ENCODE measurements around the gene JAML.
A peak's percentile ranks its signal among the peaks of the same experiment; 100 is the strongest.

Gene JAML

GRCh38 chr11:118215262-118215661, 9.5 kb downstream of the JAML start:
- no peak for DNase-seq

- DNase-seq: no peak
Observed at GRCh38 chr11:118214210-118214914, 10.4 kb downstream of the JAML start.

GRCh38 chr11:118213781-118214180, 11.0 kb downstream of the JAML start:
- DNase-seq: no peak

- DNase-seq: no peak
Observed at GRCh38 chr11:118213201-118213600, 11.6 kb downstream of the JAML start.

DNA sequence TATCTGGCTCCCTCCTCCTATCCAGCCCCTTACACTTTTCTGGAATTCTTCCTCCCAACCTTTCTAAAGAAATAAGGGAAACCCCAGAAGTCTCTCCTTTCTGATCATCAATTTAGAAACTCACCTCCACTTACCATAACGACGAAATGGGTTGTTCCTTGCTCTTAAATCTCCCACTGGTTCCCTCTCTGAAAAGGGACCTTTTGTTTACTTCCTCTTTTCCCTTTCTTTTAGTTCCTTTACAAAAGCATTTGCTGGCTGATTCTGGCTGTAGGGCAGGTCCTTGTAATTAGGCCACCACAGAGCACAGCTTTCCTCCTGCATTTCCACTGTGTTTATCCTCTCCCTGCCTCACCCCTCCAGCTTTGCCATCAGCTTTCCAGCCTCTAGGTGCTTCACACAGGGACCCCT, 12.0 kb downstream of the JAML start:
- no peak for DNase-seq

GRCh38 chr11:118212131-118212725, 12.6 kb downstream of the JAML start:
- DNase-seq: no peak

GRCh38 chr11:118211006-118211405, 13.8 kb downstream of the JAML start:
- no peak for DNase-seq

GRCh38 chr11:118210323-118210722, 14.5 kb downstream of the JAML start:
- DNase-seq: no peak

DNA sequence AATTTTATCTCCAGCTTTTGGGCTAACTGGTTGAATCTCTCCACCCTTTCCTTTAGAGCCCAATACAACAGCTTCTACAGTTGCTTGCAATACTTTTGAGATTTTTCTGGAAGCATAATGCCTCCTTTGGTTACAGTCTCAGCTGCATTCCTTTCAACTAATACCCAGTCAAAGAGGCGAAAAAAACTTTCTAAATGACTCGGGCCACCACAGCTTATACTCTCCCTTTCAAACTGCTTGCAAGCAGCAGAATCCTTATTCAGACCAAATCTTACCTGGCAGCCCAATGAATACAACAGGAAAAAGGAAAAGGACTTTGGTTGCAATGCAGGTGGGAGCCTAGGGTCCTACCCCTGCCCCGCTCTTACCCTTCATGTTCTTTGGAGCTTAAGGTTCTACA, 15.8 kb downstream of the JAML start:
- no peak for DNase-seq

DNA sequence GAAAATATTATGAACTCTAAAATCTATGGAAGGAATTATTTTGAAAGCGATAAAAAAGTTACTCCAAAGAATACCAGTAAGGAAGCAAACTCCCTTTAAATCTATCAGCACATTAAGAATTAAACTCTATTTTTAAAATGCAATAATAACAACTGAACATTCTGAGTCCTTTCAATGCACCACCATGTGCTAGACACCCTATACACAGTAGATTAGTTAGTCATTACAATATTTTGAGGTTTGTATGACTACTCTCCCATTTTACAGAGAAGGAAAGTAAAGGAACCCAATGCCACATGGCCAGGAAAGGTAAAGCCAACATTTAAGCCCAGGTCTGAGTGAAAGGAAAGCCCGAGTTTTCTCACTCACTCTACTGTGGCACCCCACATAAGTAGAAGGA, 17.7 kb downstream of the JAML start:
- DNase-seq: no peak

DNA sequence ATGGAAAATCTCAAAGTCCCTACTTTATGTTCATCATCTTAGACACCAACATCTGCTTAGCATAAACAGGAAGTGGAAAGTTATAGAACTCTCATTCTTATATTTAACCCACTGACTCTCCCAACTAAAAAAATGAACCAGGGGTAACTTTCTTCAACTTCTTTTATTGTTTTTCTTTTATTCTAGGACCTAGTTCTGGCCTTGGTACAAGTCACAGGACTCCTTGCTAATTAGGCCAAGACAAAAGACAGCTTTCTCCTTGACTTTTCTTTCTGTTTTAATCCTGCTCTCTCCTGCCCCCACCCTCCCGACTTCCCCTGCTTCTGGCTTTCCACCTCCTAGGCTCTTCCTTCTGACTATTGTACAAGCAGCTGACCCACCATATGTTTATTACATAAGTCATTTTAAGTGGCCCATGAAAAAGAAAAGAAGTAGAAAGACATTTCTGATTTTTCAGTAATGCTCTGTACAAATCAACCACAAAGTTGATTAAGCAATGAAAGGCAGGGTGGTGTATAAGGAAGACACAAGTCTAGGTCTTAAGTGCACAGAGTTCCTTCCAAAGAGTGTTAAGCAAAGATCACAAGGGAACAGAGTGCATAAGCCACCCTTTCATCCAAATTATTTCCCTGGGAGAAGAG, 18.3 kb downstream of the JAML start:
- DNase-seq: no peak

- no peak for DNase-seq
Observed at GRCh38 chr11:118205606-118206378, 19.0 kb downstream of the JAML start.

DNA sequence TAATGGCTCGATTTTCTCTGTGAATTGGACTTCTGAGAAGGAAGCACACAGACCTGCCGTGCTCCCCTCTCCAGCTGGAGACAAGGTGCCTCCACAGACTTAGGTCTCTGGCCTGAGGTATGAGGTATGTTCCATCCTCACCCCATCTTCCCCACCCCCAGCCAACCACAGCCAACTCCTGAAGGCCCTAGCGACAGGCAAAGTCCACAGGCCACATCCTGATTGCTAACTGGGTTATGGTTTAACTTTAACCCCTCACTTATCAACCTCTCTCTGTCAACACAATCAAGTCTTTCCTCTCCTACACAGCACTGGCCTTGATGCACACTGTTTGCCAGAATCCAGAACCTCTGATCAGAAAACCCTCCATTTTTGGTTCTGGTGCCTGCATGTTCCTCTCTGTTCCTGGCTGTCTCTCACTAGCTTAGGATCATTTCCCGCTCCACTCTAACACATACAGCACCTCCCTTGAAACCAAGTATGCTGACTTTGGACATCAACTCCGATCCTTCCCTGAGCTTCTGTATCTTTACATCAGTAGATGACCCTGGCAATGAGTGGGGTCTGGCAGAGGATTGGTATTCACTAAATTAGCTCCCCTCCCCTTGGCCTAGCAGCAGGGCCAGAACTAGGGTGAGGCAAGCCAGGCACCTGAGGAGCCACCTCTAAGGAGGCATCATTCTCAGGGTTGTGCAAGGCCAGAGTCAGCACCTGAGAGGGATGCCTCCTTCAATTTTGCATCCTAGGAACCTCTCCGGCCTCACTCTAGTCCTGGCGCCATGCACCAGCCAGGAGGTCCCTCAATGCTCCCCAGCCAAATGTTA, 22.0 kb downstream of the JAML start:
- peak; percentile 85 for DNase-seq

GRCh38 chr11:118201966-118202365, 22.8 kb downstream of the JAML start:
- DNase-seq: no peak

DNA sequence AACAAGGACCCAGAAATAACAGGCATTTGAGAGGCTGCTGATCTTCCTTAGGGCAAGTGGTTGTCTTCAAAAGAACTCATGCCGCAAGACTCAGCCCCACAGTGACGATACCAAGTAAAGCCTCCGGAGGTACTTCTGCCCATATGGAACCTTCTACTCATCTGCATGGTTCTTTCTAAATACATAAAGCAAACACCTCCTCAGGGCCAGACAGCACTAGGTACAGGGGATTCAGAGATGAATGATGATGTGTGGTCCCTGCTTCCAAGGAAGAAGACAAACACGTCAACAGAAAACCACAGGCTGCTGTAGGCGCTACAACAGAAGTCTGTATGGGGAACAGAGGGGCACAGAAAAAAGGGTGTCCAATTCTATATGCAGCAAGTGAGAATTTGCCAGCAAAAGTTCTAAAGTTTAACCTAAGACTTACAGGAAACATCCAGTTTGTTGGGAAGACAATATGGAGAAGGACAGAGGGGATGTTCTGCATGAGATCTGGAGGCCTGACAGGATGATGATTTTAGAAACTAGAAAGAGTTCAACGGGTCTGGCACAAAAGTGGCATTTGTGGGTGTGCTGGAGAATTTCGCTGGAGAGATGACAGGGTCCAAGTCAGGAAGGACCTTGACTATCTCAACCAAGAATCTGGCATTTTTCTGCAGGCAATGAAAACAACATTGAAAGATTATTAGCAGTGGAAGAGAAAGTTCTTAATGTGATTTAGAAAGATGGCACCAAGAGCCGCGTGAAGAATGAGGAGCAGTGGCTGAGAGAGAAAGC, 23.7 kb downstream of the JAML start:
- peak; percentile 76 for DNase-seq

DNA sequence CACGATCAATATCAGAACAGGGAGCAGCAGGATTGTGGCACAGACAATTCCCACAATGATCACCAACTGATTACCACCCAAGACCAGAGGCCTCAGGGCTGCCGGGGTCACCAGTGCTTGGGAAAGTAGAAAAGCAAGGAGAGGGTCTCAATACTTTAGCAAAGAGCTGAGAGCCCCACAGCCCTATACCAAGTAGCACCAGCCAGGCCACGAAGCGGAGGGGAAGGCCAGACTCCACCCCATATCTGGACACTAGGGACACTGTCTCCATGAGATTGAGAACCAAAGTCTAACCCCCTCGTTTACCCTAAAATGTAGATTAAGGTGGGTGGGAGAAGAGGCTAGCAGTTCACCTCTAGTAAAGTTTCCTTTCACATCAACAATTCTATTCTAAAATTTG, 24.3 kb downstream of the JAML start:
- DNase-seq: peak; percentile 71

DNA sequence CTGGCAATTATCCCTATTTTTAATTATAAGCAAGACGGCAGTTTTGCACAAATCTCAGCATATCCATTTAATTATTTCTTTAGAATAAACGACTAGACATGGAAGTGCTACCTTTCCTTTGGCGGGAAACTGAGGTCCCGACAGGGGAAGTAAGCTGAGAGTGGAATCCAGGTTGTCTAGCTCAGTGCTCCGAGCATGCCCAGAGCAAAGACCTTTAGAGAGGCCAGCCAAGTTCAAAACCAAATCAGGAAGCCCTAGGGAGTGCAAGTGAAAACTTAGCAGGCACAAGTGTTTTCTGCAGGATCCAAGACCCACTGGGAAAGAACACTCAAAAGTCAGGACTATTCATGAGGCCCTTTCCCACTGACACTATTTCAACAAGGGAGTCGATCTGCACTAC, 25.7 kb downstream of the JAML start:
- DNase-seq: no peak

DNA sequence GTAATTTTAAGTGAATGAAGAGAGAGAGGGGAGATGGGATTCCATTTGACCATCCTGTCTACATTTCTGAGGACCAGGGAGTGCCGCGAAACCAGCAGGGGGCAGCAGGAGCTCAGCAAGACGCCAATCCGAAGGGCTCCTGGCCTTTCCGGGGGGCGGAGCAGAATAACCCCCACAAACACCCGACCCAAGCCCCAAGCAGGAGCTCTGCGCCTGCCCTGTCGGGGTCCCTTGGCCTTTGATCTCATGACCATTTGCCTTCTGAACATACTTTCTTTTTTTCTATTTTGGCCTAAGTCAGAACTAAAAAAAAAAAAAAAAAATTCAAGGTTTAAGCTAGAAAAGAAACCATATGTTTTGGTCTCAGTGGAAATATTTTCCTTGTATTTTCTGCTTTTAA, 26.4 kb downstream of the JAML start:
- DNase-seq: peak; percentile 93

GRCh38 chr11:118194835-118195627, 29.8 kb downstream of the JAML start:
- DNase-seq: no peak

DNA sequence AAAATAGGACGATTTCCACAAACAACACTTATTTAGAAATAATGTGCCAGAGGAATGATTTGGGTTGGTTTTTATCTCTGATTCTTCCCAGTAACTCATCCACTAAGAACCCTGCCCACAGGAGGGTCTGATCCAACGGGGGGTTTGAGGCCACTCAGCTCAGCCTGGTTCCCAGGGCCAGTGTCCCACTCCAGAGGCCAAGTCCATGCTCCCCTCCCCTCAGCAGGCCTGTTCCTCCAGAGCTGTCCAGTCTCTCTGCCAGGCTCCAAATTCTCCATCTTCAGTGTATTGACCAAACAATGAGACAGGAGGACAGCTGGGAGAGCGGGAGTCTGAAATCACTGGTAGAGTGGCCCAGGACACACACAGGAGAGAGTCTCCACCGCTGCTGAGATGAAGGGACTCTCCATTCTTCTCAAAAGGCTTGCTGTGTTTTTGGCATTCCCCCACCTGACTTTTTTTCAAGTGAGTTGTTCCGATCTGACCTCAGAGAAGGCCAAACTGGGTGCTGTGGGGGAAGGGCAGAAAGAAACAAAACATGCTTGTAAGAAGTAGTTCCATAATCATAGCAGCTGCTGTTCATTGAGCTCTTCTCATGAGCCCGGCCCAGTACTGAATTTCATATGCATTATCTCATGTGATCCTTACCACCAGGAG, 30.8 kb downstream of the JAML start:
- DNase-seq: no peak
